MM.1S (cell line): ENCODE data around the gene PITPNM3.

ENCODE experiments used
- EZH2 ChIP-seq: fragments of 300-600 bp; sonication (generic); optimal IDR thresholded peaks from 2 replicates; pipeline ENCODE3; 2017; ENCODE audit warnings: low read depth, mild to moderate bottlenecking, antibody characterized with exemption, low read length, mixed read lengths
- EZH2phosphoT487 ChIP-seq: fragments of 300-600 bp; sonication (generic); IDR thresholded peaks from 2 replicates; pipeline ENCODE4 v1.6.1; 2018; ENCODE audit warnings: antibody characterized with exemption, low read length
- TF ChIP-seq, protein P1 (sequence below): fragments of 300-600 bp; sonication (generic); IDR thresholded peaks from 2 replicates; pipeline ENCODE4 v1.5.1; 2016; ENCODE audit warnings: antibody characterized with exemption, low read length, mixed read lengths

DNA sequence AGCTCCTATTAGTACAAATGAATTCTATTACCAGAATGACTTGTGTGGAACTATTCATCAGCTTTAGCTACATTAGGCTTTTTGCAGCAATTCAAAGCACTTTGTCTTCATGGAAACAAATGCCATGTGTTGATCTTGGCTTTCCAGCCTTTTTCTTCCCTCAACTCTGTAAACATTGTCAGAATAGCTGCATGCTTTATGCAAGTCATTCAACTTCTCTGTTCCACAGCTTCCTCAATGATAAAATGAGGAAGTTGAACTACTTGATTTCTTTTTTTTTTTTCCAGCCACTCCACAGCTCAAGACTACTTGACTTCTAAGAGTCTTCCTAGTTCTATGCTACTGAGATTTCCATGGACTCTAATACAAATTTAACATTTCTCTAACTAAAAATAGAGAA, 43.0 kb upstream of the PITPNM3 start:
- TF ChIP-seq, protein P1, sequence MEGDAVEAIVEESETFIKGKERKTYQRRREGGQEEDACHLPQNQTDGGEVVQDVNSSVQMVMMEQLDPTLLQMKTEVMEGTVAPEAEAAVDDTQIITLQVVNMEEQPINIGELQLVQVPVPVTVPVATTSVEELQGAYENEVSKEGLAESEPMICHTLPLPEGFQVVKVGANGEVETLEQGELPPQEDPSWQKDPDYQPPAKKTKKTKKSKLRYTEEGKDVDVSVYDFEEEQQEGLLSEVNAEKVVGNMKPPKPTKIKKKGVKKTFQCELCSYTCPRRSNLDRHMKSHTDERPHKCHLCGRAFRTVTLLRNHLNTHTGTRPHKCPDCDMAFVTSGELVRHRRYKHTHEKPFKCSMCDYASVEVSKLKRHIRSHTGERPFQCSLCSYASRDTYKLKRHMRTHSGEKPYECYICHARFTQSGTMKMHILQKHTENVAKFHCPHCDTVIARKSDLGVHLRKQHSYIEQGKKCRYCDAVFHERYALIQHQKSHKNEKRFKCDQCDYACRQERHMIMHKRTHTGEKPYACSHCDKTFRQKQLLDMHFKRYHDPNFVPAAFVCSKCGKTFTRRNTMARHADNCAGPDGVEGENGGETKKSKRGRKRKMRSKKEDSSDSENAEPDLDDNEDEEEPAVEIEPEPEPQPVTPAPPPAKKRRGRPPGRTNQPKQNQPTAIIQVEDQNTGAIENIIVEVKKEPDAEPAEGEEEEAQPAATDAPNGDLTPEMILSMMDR, result no peak
- no peak for TF ChIP-seq EZH2phosphoT487
- no peak for TF ChIP-seq EZH2
